HL-60 (cell line): Measurements from ENCODE around the gene EEPD1.
"Not testable (repeated sequence)": the region's sequence is repeated elsewhere in the genome, so short reads cannot be mapped to it uniquely, and the experiment has no call there.

Source experiments
- DNase-seq, 2 experiments: peaks; one replicate each; pipeline ENCODE4 v3.0.0-alpha.2; 2010 to 2020; ENCODE audit warnings: low read depth in 1 of 2, low spot score in 1 of 2
- H3K27ac ChIP-seq: fragments of 250-450 bp; sonication (Bioruptor Pico); replicated peaks from 2 replicates; pipeline ENCODE4 v1.5.1; 2020; ENCODE audit warnings: mild to moderate bottlenecking, moderate library complexity
- H3K27me3 ChIP-seq: fragments of 250-450 bp; sonication (Bioruptor Pico); 2 replicates; pipeline ENCODE4 v1.5.1; 2021; ENCODE audit warnings: mild to moderate bottlenecking, moderate library complexity; ENCODE audit not compliant: insufficient read depth, poor library complexity, severe bottlenecking
- H3K4me3 ChIP-seq: replicated peaks from 2 replicates; pipeline ENCODE4 v1.5.1; 2011; ENCODE audit warnings: mild to moderate bottlenecking, control low read depth, low read length; ENCODE audit not compliant: insufficient read depth
- CTCF ChIP-seq: IDR thresholded peaks from one replicate; pipeline ENCODE4 v1.5.1; 2011; ENCODE audit warnings: low read length, control low read depth, inconsistent platforms; ENCODE audit not compliant: insufficient read depth
- GABPA ChIP-seq: IDR thresholded peaks from 2 replicates; pipeline ENCODE4 v1.6.1; 2012; ENCODE audit warnings: low read depth
- POLR2AphosphoS5 ChIP-seq: IDR thresholded peaks from 2 replicates; pipeline ENCODE4 v1.6.1; 2012; ENCODE audit warnings: low read depth
- REST ChIP-seq: IDR thresholded peaks from 2 replicates; pipeline ENCODE4 v1.6.1; 2012; ENCODE audit warnings: low read depth; ENCODE audit not compliant: insufficient replicate concordance
- SPI1 ChIP-seq: IDR thresholded peaks from 2 replicates; pipeline ENCODE4 v1.6.1; 2012; ENCODE audit warnings: low read depth, mild to moderate bottlenecking, borderline replicate concordance
- long read RNA-seq: library from polyadenylated mRNA; unstranded; transcript quantifications from one replicate; pipeline ENCODE4 v2.0.0, GENCODE V29; 2020

EEPD1 gene
- long read RNA-seq, full-length matches to known transcripts: 72 of 88 reads
- long read RNA-seq, partial matches to known transcripts: 12 of 88 reads
- long read RNA-seq, other reads (novel, unspliced or antisense): 4 of 88 reads

- Histone ChIP-seq H3K27ac (peak within 1 kb of the TSS; percentile 70), H3K4me3 (peak within 1 kb of the TSS; percentile 87), H3K27me3 (no peaks in the 10 kb centered on the region)
- DNase-seq: peak; percentile 97 to 100
- peak; percentile 66 for TF ChIP-seq POLR2AphosphoS5
- TF ChIP-seq SPI1: peak; percentile 59; the same call in 1 of the 2 replicates
- TF ChIP-seq GABPA: no peak
- TF ChIP-seq REST: peak; percentile 40
Observed at GRCh38 chr7:36152756-36153570, at the start of gene EEPD1. EEPD1 (plus strand) TSS chr7:36153254; CDS start chr7:36154325, 1,071 bp downstream.

GRCh38 chr7:36103837-36104561, 49.1 kb upstream of the EEPD1 start:
- TF ChIP-seq GABPA (no peak), SPI1 (no peak), POLR2AphosphoS5 (no peak)
- no peaks in the 10 kb centered on the region for H3K27me3 ChIP-seq
- no peak for DNase-seq
- no peak overlapping the region for H3K27ac ChIP-seq
- no peak overlapping the region for H3K4me3 ChIP-seq

- H3K27me3 ChIP-seq, H3K4me3 ChIP-seq, DNase-seq, H3K27ac ChIP-seq: not testable (repeated sequence)
Observed at GRCh38 chr7:36106972-36107908, 45.8 kb upstream of the EEPD1 start.

- DNase-seq: no peak
- H3K4me3 ChIP-seq: no peak overlapping the region
- TF ChIP-seq REST: no peak
- TF ChIP-seq SPI1: no peak
- no peak for TF ChIP-seq GABPA
- TF ChIP-seq POLR2AphosphoS5: no peak
- no peak for TF ChIP-seq CTCF
Observed at GRCh38 chr7:36107926-36108631, 45.0 kb upstream of the EEPD1 start.

More at GRCh38 chr7:36107926-36108631, 45.0 kb upstream of the EEPD1 start:
- Histone ChIP-seq H3K27ac (no peak overlapping the region), H3K27me3 (no peaks in the 10 kb centered on the region)
